Activated naive CD4-positive, alpha-beta T cell treated with anti-CD3 and anti-CD28 coated beads, Interleukin-2, amount 10 ng/mL, durations not matched to agents 7 days and 5 days (primary cell): ENCODE measurements around the gene LMOD2.

ENCODE experiments used
- CTCF ChIA-PET: fragments of 350-600 bp; sonication (Branson Sonifier 250); formaldehyde crosslinking; loops from one replicate; lab custom pipeline; 2021; ENCODE audit warnings: antibody characterized with exemption; lab: Charles Lee
- DNase-seq: peaks from one replicate; pipeline ENCODE4 v3.0.0-alpha.2; 2020
- H3K27ac Mint-ChIP-seq: one replicate; pipeline ENCODE4 v1.8.0; 2021; ENCODE audit warnings: mild to moderate bottlenecking, moderate library complexity, mixed read lengths
- H3K27me3 Mint-ChIP-seq: one replicate; pipeline ENCODE4 v1.8.0; 2021; ENCODE audit warnings: mild to moderate bottlenecking, mixed read lengths
- H3K36me3 Mint-ChIP-seq: one replicate; pipeline ENCODE4 v1.8.0; 2021; ENCODE audit warnings: mixed read lengths
- H3K4me1 Mint-ChIP-seq: one replicate; pipeline ENCODE4 v1.8.0; 2021; ENCODE audit warnings: mixed read lengths
- H3K4me3 Mint-ChIP-seq: one replicate; pipeline ENCODE4 v1.8.0; 2021; ENCODE audit warnings: mild to moderate bottlenecking, moderate library complexity, mixed read lengths
- H3K9me3 Mint-ChIP-seq: one replicate; pipeline ENCODE4 v1.8.0; 2021; ENCODE audit warnings: mixed read lengths

Gene LMOD2

DNA sequence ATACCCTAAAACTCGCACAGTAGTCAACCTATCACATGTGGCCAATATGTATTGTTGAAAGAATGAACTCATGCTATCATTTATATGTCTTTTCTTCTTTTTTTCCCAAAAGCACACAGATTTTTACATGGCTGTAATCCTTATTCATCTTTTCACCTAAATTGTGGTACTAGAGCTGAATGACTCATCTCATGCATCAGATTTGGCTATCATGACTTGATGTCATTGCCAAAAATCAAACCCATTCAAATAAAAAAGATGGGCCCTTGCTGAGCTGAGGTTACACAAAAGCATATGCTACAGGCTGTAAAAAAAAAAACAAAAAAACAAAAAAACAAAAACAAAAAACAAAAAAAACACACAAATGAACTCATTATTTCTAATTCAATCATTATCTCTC is 3.3 kb upstream of the LMOD2 start:
- Mint-ChIP-seq H3K9me3 (no peaks in the 10 kb centered on the region), H3K27me3 (peaks cover 8% of the 10 kb centered on the region), H3K36me3 (no peaks in the 10 kb centered on the region), H3K4me3 (no peak overlapping the region), H3K4me1 (no peaks in the 10 kb centered on the region), H3K27ac (no peak overlapping the region)
- DNase-seq = no peak
- CTCF ChIA-PET = interaction anchor here (0.7 kb wide), 1 partner anchor 56 kb away, joined by 3 read pairs; no protein-coding TSS in a partner anchor

DNA sequence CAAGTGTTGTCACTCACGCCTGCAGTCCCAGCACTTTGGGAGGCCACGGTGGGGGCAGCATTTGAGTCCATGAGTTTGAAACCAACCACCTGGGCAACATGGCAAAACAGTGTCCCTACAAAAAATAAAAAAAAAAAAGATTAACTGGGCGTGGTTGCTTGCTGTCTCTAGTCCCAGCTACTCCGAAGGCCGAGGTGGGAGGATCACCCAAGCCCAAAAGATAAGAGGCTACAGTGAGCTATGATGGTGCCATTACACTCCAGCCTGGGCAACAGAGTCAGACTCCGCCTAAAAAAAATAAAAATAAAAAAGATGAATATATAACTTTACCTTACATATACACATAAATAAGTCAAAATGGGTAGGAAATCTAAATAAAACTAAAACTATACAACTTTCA is 2.5 kb upstream of the LMOD2 start:
- DNase-seq = no peak
- H3K9me3 Mint-ChIP-seq = no peaks in the 10 kb centered on the region
- CTCF ChIA-PET = interaction anchor here (0.7 kb wide), 1 partner anchor 57 kb away, joined by 3 read pairs; no protein-coding TSS in a partner anchor
- no peak overlapping the region for H3K27ac Mint-ChIP-seq
- H3K27me3 Mint-ChIP-seq = peaks cover 8% of the 10 kb centered on the region
- no peak overlapping the region for H3K4me3 Mint-ChIP-seq
- no peaks in the 10 kb centered on the region for H3K4me1 Mint-ChIP-seq
- H3K36me3 Mint-ChIP-seq = no peaks in the 10 kb centered on the region

DNA sequence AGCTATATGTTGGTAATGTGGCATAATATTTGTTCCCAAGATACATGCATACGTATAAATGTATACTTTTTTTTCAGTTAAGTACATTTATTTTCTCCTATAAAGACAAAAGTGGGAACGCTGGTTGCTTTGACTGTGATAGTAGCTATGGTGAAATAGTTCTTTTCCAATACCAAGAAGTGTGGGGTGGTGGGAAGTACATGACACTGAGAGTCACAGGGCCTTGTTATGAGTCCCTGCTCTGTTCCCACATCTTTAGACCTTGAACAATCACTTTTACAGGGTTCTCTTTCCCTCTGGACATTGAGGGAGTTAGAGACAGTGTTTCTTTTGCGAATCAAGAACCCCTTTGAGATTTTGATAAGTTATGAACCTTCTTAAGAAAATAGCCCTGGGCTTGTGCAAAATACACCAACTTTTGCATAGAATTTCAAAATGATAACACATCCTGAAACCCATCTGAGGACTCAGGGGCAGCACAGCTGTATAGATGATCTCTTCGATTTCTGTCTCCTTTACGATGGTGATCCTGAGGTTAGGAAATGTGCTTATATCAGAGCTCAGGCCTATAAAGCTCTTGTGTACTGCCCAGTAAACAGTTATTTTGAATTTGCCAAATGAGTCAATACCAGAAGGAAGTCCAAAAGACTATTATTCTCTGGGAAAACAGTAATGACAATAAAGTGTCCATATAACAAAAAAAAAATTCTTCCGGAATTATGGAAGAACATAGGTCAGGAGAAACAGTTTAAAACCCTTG is 1.1 kb downstream of the LMOD2 start:
- Mint-ChIP-seq H3K27me3 (peaks cover 10% of the 10 kb centered on the region), H3K9me3 (no peaks in the 10 kb centered on the region), H3K36me3 (no peaks in the 10 kb centered on the region), H3K4me1 (no peaks in the 10 kb centered on the region), H3K27ac (no peak overlapping the region), H3K4me3 (no peak overlapping the region)
- no peak for DNase-seq
- CTCF ChIA-PET = no interaction called here

DNA sequence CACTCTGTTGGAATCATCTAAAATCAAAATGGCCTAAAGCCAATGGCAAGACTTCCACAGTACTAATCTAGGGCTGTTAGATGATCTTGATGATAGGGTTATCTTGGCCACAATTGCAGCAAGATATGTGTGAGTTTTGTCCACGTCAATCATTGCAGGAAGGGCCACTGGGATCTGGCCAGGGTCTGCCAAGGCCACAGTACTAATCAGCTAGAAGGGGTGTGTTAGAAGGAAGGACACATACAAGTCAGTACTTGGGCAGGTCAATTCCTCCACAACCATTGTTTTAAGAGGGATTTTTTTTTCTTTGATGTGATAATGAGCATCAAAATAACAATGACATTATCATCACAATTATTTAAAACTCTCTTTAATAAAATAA is 1.6 kb downstream of the LMOD2 start:
- H3K4me3 Mint-ChIP-seq = no peak overlapping the region

DNA sequence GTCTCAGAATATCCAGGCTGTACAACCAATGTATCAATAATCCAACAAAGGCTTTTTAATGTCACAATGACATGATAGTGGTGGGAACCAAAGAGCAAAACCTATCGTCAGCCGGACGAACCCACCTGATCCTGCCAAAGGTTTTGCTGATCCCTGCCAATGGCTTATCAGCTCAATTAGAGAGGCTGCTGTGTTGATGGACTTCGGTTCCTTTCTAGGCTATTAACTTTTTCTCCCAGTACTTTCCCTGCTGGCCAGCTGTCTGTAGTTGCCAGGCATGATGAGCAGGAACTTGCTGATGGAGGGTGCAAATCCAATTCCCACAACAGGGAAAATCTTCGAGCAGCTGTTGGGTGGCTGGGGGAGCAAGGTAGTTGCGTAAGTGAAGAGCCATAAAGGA is 2.4 kb downstream of the LMOD2 start:
- Mint-ChIP-seq H3K4me1 (no peaks in the 10 kb centered on the region), H3K9me3 (no peaks in the 10 kb centered on the region), H3K4me3 (no peak overlapping the region), H3K27ac (no peak overlapping the region), H3K27me3 (peaks cover 10% of the 10 kb centered on the region), H3K36me3 (no peaks in the 10 kb centered on the region)
- DNase-seq = no peak
- CTCF ChIA-PET = no interaction called here

More for the DNA sequence above, 1.6 kb downstream of the LMOD2 start:
- Mint-ChIP-seq H3K36me3 (no peaks in the 10 kb centered on the region), H3K4me1 (no peaks in the 10 kb centered on the region), H3K9me3 (no peaks in the 10 kb centered on the region), H3K27me3 (peaks cover 10% of the 10 kb centered on the region), H3K27ac (no peak overlapping the region)
- CTCF ChIA-PET = no interaction called here
- DNase-seq = no peak

DNA sequence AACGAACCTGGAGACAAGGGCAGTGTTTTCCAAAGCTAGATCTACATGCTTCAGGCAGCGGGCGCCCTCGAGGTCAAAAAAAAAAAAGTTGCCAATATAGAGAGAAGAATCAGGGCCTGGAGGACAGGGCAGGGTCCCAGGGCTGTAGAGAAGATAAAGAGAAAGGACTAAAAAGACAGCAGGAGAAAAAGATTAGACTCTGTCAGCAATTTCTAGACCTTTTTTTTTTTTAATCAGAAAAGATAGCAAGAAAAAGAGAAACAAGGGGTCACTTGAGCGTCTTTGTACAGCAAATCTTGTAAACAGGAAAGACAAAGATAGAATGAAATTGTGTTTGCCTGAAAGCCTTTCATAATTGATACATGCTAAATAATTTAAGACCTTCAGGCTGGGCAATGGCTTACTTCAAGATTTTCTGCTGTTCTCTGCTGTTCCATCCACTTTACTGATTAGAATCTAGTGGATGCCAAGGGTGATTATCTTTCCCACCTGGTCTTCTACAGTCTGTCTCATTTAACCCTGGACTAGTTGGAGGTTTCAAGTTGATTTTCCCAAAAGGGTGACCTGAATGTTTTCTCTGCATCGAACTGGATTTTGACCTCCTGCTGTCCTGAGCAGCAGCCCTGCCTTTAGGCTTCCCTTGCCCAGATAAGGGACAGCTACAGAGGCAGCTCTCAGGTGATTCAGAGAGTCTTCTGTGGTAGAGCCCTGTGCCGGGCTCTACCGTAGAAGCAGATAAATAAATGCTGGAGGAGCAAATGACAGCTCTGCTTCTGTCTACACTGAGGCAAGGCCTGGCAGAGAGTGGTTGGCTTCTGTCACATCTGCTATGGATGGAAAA is 5.1 kb downstream of the LMOD2 start:
- no peak for DNase-seq
- no peak overlapping the region for H3K4me3 Mint-ChIP-seq
- CTCF ChIA-PET = no interaction called here
- H3K4me1 Mint-ChIP-seq = no peaks in the 10 kb centered on the region
- H3K27me3 Mint-ChIP-seq = peaks cover 18% of the 10 kb centered on the region
- no peaks in the 10 kb centered on the region for H3K9me3 Mint-ChIP-seq
- H3K36me3 Mint-ChIP-seq = no peaks in the 10 kb centered on the region
- no peak overlapping the region for H3K27ac Mint-ChIP-seq

DNA sequence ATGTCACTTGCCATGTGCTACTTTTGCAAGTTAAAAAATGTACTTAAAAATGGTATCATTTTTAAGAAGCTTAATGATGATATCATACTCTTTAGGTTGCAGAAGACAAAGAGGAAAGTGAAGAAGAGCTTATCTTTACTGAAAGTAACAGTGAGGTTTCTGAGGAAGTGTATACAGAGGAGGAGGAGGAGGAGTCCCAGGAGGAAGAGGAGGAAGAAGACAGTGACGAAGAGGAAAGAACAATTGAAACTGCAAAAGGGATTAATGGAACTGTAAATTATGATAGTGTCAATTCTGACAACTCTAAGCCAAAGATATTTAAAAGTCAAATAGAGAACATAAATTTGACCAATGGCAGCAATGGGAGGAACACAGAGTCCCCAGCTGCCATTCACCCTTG is 6.1 kb downstream of the LMOD2 start:
- CTCF ChIA-PET = no interaction called here
- H3K4me3 Mint-ChIP-seq = no peak overlapping the region
- DNase-seq = no peak
- H3K9me3 Mint-ChIP-seq = no peaks in the 10 kb centered on the region
- peaks cover 19% of the 10 kb centered on the region for H3K27me3 Mint-ChIP-seq
- no peaks in the 10 kb centered on the region for H3K36me3 Mint-ChIP-seq
- H3K4me1 Mint-ChIP-seq = no peaks in the 10 kb centered on the region
- no peak overlapping the region for H3K27ac Mint-ChIP-seq

DNA sequence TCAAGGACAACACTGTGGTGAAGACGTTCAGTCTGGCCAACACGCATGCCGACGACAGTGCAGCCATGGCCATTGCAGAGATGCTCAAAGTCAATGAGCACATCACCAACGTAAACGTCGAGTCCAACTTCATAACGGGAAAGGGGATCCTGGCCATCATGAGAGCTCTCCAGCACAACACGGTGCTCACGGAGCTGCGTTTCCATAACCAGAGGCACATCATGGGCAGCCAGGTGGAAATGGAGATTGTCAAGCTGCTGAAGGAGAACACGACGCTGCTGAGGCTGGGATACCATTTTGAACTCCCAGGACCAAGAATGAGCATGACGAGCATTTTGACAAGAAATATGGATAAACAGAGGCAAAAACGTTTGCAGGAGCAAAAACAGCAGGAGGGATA is 6.6 kb downstream of the LMOD2 start:
- H3K4me3 Mint-ChIP-seq = no peak overlapping the region
- H3K36me3 Mint-ChIP-seq = no peaks in the 10 kb centered on the region
- H3K4me1 Mint-ChIP-seq = no peaks in the 10 kb centered on the region
- CTCF ChIA-PET = no interaction called here
- peaks cover 19% of the 10 kb centered on the region for H3K27me3 Mint-ChIP-seq
- no peak for DNase-seq
- H3K27ac Mint-ChIP-seq = no peak overlapping the region
- H3K9me3 Mint-ChIP-seq = no peaks in the 10 kb centered on the region

DNA sequence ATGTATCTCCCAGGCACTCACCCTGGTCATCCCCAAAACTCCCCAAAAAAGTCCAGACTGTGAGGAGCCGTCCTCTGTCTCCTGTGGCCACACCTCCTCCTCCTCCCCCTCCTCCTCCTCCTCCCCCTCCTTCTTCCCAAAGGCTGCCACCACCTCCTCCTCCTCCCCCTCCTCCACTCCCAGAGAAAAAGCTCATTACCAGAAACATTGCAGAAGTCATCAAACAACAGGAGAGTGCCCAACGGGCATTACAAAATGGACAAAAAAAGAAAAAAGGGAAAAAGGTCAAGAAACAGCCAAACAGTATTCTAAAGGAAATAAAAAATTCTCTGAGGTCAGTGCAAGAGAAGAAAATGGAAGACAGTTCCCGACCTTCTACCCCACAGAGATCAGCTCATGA is 7.1 kb downstream of the LMOD2 start:
- Mint-ChIP-seq H3K9me3 (no peaks in the 10 kb centered on the region), H3K27me3 (peaks cover 19% of the 10 kb centered on the region), H3K27ac (no peak overlapping the region), H3K4me3 (no peak overlapping the region), H3K4me1 (no peaks in the 10 kb centered on the region), H3K36me3 (no peaks in the 10 kb centered on the region)
- DNase-seq = no peak
- CTCF ChIA-PET = interaction anchor here (0.6 kb wide), 1 partner anchor 416 kb away, joined by 4 read pairs; no protein-coding TSS in a partner anchor

DNA sequence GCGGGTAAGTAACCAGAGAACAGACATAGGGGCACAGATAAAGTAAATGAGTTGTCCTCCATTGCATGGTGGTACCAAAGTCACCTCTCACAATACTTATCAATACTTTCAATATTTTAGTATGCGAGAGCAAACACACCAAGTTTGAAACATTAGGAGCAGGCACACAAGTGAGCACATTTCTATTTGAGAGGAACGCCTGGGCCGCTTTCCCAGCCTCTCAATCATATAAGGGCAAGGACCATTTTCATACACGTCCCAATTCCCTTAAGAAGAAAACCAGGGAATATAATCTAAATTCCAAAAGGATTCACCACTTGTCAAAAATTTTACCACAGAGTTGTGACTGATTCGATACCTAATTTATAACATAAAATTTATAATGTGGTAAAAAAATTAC is 7.5 kb downstream of the LMOD2 start:
- H3K27ac Mint-ChIP-seq = no peak overlapping the region
- H3K4me1 Mint-ChIP-seq = no peaks in the 10 kb centered on the region
- DNase-seq = no peak
- CTCF ChIA-PET = interaction anchor here (0.6 kb wide), 1 partner anchor 415 kb away, joined by 4 read pairs; no protein-coding TSS in a partner anchor
- no peaks in the 10 kb centered on the region for H3K9me3 Mint-ChIP-seq
- peaks cover 19% of the 10 kb centered on the region for H3K27me3 Mint-ChIP-seq
- no peak overlapping the region for H3K4me3 Mint-ChIP-seq
- H3K36me3 Mint-ChIP-seq = no peaks in the 10 kb centered on the region

DNA sequence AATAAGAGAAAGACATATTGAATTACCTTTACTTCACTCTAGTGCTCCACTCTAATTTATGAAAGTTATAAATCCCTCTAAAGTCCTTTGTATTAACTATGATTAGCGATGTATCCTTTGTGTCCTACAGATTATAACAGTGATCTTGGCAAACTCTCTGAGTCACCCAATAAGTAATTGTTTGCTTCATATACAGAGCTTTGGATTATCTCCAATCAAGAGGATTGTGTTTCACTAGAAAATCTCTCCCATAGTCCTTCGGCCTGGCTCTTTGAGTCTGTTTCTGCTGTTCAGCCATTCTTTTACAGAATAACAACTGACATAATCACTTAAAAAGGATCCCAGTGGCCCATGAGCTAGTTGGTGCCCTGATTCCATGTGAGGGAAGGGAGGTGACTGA is 9.5 kb downstream of the LMOD2 start:
- H3K27ac Mint-ChIP-seq = no peak overlapping the region
- H3K36me3 Mint-ChIP-seq = no peaks in the 10 kb centered on the region
- H3K4me3 Mint-ChIP-seq = no peak overlapping the region
- H3K27me3 Mint-ChIP-seq = peaks cover 18% of the 10 kb centered on the region
- DNase-seq = no peak
- H3K9me3 Mint-ChIP-seq = no peaks in the 10 kb centered on the region
- H3K4me1 Mint-ChIP-seq = no peaks in the 10 kb centered on the region
- CTCF ChIA-PET = interaction anchor here (1.0 kb wide), 1 partner anchor 17 kb away, joined by 3 read pairs; no protein-coding TSS in a partner anchor

DNA sequence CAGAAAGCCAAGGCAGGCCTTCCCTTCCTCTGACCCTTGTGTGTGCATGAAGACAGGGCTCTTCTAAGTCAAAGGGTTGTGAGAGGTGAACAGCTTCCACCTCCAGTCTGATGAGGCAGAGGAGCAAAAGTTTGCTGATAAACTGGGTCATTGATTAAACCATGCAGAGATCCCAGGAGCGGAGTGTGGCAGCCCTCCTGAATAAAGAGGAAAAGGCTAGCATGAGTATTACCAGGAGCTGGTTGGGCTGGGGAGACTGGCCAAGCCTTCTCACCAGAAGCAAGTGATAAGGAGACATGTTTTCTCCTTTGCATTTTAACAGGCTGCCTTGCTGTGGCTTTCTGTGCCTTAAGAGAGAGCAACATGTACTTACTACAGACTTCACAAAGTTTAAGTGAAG is 10.2 kb downstream of the LMOD2 start:
- no peaks in the 10 kb centered on the region for H3K9me3 Mint-ChIP-seq
- H3K4me3 Mint-ChIP-seq = no peak overlapping the region
- H3K27me3 Mint-ChIP-seq = peaks cover 13% of the 10 kb centered on the region
- no peaks in the 10 kb centered on the region for H3K4me1 Mint-ChIP-seq
- H3K27ac Mint-ChIP-seq = no peak overlapping the region
- CTCF ChIA-PET = interaction anchor here (0.6 kb wide), 1 partner anchor 361 kb away, joined by 3 read pairs; no protein-coding TSS in a partner anchor
- no peak for DNase-seq
- no peaks in the 10 kb centered on the region for H3K36me3 Mint-ChIP-seq

DNA sequence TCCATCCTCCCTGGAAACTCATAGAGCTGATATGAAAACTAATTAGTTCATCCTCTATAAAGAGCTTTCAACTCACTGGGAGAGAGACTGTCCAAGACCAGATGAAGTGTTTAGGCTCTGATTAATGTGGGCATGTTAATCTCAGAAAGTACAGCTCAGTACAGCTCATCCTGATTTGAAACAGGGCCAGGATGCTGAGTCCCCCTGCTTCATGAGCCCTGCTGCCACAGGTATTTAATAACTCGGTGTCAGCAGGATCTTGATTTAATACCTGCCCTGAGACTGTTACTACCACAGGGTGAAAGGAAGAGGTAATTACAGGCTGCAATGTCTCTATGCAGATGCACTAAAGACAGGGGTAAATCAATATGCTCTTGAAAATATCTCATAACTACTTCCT is 10.8 kb downstream of the LMOD2 start:
- DNase-seq = no peak
- peaks cover 13% of the 10 kb centered on the region for H3K27me3 Mint-ChIP-seq
- H3K27ac Mint-ChIP-seq = no peak overlapping the region
- H3K4me1 Mint-ChIP-seq = no peaks in the 10 kb centered on the region
- no peaks in the 10 kb centered on the region for H3K36me3 Mint-ChIP-seq
- CTCF ChIA-PET = interaction anchor here (0.6 kb wide), 1 partner anchor 360 kb away, joined by 3 read pairs; no protein-coding TSS in a partner anchor
- no peaks in the 10 kb centered on the region for H3K9me3 Mint-ChIP-seq
- H3K4me3 Mint-ChIP-seq = no peak overlapping the region

DNA sequence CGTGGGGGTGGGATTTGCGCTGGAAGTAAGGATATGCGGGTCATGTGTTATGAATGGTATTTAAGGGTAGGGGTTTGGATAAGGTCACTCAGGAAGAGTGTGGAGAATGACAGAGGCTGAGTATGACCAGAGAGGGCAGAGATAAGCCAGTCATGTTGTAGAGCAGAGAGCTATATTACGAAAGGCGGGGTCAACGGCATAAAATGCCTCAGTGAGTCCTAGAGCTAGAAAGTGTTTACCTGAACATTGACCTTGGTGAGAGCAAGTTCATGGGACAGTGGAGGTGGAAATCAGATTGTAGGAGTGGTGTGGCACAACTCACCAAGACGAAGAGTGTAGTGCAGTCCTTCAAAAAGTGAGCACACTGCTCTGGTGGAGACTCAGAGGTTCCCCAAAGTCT is 13.8 kb downstream of the LMOD2 start:
- no peaks in the 10 kb centered on the region for H3K4me1 Mint-ChIP-seq
- H3K4me3 Mint-ChIP-seq = no peak overlapping the region
- peaks cover 10% of the 10 kb centered on the region for H3K27me3 Mint-ChIP-seq
- no peaks in the 10 kb centered on the region for H3K9me3 Mint-ChIP-seq
- no peak for DNase-seq
- H3K27ac Mint-ChIP-seq = no peak overlapping the region
- CTCF ChIA-PET = no interaction called here
- no peaks in the 10 kb centered on the region for H3K36me3 Mint-ChIP-seq
